A549 (cell line): ENCODE data around the gene TSPAN4.

Experiments used
- CEBPB ChIP-seq, 2 experiments: fragments of >200 bp in 1 of 2; sonication (Bioruptor Twin) in 1 of 2; formaldehyde crosslinking in 1 of 2; IDR thresholded peaks; 2 replicates each; pipeline ENCODE4 v1.6.1; 2012 to 2016
- CTCF ChIP-seq: fragments of >200 bp; sonication (Bioruptor Twin); formaldehyde crosslinking; IDR thresholded peaks from 3 replicates; pipeline ENCODE4 v1.5.1; 2016
- FOSL2 ChIP-seq, 2 experiments: fragments of 450-650 bp in 1 of 2; fragments of >200 bp in 1 of 2; sonication (Bioruptor Twin) in 1 of 2; formaldehyde crosslinking; IDR thresholded peaks; 2 replicates each; pipeline versions ENCODE4 v1.5.0 to v1.6.1; 2016 to 2020; ENCODE audit warnings: mild to moderate bottlenecking in 1 of 2, moderate library complexity in 1 of 2
- POLR2A ChIP-seq: IDR thresholded peaks from 2 replicates; pipeline ENCODE4 v1.6.1; 2012; ENCODE audit warnings: mild to moderate bottlenecking, low read length
- POLR2AphosphoS2 ChIP-seq: conservative IDR thresholded peaks from 2 replicates; pipeline ENCODE4 v1.6.1; 2012; ENCODE audit warnings: low read length, improper control_type of control experiment, inconsistent platforms

- TF ChIP-seq POLR2AphosphoS2 (no peak), POLR2A (no peak), CTCF (no peak), CEBPB (IDR thresholded peaks at IDR 0.05) (no peak), FOSL2 (IDR thresholded peaks at IDR 0.05) (no peak), FOSL2 (CRISPR knock-in tag; IDR thresholded peaks at IDR 0.05) (no peak)
Observed at GRCh38 chr11:901452-902061, 58.9 kb downstream of the TSPAN4 start.
